HG03039 (cell line): ENCODE measurements around the gene RASSF3.
"Not testable (repeated sequence)": the region's sequence is repeated elsewhere in the genome, so short reads cannot be mapped to it uniquely, and the experiment has no call there.

Experiments
- ATAC-seq: cut with Tn5 transposase; IDR thresholded peaks from one replicate; pipeline ENCODE4 v1.9.1; 2021; ENCODE audit warnings: mild to moderate bottlenecking, moderate library complexity; ENCODE audit not compliant: unreplicated experiment

Gene RASSF3

DNA sequence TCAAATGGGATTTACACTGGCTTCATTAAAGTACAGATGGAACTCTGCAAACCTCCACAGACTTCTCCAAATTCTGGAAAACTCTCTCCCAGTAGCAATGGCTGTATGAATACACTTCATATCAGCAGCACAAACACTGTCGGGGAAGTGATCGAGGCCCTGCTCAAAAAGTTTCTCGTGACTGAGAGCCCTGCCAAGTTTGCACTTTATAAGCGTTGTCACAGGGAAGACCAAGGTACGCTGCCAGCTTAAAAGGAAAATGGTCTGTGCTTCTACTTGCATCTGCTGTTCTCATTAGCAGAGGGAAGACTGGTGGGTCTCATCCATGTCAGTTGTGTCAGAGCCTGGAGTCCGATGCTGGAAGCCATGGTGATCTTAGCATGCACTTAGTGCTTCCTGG, 77.9 kb downstream of the RASSF3 start:
- no peak for ATAC-seq

DNA sequence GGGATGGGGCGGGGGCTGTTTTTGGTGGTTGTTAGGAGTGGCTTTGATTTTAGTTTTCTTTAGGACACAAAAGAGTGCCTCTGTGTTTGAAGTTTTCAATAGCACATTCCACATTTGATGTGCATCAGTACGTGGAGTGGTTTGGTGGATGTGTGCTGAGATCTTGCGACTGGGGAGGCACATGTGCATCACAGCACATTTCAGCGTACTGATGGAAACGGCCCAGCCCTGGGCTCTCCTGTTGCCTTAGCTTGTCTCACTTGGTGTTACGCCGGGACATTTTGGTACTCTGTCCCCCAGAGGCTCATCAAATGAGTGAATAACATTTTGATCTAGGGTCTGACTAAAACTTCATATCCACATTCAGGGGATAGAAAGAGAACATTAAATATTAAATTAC, 78.4 kb downstream of the RASSF3 start:
- no peak for ATAC-seq

DNA sequence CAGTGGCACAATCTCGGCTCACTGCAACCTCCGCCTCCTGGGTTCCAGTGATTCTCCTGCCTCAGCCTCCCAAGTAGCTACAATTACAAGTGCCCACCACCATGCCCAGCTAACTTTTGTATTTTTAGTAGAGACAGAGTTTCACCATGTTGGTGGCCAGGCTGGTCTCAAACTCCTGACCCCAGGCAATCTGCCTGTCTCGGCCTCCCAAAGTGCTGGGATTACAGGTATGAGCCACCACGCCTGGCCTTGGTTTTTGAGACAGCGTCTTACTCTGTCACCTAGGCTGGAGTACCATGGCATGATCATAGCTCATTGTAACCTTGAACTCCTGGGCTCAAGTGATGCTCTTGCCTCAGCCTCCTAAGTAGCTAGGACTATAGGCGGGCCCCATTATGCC, 79.9 kb downstream of the RASSF3 start:
- not testable (repeated sequence) for ATAC-seq

DNA sequence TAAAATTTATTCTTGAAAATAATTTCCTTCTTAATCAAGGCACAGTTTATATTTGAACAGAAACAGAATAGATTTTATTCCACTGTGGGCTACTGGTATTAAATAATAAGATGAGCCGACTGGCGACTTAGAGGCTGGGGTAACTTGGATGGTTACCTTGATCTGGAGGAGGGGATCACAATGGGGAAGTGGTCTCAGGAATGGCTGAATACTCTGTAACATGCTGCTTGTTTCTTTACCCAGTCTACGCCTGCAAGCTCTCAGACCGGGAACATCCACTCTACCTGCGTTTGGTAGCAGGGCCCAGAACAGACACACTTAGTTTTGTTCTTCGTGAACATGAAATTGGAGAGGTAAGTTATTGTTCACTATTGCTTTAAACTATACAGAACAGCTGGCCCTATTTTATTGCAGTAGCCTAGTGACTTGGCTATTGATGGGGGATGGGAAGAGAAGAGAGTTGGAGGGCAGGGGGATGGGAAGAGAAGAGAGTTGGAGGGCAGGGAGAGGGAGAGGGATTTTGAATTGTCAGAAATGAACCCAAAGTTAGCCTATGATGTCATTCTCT, 81.0 kb downstream of the RASSF3 start:
- no peak for ATAC-seq

DNA sequence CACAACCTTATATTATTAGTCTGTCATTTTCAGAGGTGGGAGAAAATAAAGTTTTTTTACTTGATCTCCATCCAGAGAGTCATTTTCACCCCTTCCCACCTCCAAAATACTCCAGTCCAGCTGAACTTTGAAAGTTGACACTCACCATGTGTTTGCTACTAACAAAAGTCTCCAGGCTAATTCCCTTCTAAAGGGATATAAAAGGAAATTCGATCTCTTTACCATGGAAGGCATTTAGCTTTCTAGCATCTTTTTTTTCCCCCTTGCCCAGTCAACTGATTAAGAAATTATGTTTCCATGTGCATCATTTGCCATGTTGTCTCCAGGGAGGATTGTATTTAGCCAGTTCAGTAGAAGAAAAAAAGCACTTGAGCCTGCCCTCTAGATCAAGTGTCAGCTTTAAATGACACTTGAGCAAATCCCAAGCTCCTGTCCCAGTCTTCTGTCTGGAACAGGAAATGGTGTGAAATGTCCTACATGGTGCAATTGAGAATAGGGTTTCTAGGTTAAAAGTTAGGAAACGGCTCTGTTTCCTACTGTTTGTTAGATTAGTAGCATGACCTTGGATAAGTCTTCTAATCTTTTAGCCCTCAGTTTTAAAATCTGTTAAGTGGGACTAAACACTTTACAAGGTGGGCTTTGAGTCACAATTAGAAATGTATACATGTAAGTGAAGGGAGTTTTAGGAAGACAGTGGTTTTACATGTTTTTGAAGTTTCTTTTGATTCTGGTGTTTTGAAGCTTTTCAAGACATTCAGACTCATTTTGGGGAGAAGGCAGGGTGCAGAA, 81.7 kb downstream of the RASSF3 start:
- no peak for ATAC-seq

DNA sequence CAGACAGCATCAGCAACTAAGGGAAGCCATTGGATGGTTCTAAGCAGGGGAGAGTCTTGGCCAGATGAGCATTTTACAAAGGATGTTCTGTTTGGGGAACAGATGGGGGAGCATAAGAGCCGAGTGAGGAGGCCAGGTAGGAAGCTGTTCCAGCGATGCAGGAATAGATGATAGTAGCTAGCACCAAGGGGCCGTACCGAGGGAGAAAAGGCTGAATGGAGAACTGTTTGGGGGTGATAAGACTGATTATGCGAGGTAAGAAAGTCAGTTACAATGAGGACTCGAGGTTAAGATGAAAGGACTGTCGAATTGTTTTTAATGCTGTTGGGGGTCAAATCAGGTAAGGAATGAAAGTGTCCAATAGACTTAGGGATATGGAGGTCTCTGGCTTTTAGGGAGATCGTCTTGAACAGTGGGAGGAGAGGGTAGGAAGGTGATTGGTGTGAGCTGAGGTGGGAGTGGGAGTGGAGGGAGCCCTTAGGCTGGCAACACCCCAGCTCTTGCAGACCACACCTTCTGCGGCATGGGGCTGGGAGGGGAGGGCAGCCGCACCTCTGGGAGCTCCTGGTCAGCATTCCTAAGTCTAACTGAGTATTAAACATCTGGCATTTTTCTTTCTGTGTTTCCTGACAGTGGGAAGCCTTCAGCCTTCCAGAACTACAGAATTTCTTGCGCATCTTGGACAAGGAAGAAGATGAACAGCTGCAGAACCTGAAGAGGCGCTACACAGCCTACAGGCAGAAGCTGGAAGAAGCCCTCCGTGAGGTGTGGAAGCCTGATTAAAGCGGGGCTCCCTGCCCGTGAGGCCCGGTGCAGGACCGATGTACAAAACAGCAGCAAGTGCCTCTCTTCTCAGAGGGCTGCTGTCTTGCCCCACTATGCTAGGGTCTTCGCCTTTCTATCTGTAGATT, 84.1 kb downstream of the RASSF3 start:
- ATAC-seq, result no peak

DNA sequence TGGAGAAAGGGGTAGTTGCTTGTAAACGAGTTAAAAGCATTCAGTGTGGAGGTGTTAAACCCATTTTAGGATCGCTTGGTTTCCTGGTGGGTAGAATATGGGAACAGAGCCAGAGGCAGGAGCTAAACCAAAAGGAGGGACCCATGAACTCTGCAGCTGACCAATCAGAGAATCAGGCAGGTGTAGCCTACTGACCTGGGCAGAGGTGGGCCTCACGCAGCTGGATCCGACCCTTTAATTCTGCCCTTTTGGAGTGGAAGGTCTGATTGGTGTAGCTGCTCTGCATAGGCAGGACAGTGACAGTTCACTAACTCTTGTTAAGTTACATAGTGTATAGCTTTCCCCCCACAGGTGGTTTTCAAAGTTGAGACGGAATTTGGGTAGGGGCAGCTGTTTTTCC, 85.3 kb downstream of the RASSF3 start:
- ATAC-seq, result no peak

DNA sequence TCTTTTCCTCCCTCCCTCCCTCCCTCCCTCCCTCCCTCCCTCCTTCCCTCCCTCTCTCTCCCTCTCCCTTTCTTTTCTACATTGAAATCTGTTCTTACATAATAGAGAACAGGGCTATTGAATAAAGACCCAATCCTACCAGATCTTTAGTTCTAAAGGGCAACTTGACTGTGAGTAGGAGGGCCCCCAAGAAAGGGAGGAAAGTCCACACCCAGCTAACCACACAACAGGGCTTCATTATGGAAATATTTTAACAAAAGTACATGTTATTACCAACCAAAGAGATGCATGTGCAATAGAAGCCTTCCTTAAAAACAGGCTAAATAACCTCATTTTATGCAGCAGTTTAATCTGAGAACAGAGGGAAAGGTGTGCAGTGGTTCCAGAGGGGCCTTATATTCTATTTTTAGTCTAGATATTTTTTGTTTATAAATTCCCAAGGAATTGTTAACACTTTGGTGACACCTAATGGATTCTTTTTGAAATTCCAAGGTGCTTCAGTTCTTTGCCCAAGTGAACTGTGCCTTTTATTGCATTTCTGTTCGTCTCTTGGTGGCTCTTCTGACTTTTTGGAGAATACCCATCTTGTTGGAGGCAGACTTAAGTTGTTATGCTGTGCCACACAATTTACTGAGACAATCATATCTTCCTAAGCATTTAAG, 85.9 kb downstream of the RASSF3 start:
- ATAC-seq, result no peak

DNA sequence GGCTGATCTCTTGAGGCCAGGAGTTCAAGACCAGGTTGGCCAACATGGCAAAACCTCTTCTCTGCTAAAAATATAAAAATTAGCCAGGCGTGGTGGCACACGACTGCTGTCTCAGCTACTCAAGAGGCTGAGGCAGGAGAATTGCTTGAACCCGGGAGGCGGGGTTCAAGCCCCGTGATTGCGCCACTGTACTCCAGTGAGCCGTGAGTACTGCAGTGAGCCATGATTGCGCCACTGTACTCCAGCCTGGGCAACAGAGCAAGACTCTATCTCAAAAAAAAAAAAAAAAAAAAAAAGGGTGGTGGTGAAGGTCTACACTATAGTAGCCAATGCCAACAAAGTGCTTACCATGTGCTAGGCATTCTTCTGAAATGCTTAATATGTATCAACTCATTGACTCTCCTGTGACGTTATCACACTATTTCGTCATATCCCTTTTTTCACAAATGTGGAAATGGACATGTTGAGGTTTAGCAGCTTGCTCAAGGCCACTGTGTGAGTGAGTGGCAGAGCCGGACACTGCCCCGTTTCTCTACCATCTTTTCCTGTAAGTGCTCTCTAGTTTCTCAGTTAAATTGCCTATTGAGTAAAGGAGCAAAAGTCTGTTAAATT, 89.3 kb downstream of the RASSF3 start:
- ATAC-seq, result no peak

DNA sequence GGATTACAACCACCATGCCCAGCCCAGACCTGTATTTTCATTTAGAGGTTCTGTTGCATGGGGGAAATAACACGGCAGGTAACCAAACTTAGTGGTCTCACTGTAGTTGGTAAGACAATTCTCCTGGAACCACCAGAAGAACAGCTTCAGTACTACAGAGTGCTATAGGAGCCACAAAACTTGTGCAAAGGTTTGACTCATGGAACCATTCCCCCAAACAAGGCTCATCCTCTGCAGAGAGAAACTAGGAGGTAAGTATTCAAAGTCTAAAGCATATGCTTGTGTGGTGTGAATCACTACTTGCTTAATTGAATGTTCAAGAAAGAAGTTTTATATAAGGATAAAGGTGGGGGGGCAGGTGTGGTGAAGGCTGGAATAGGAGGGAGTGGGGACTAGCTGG, 90.2 kb downstream of the RASSF3 start:
- ATAC-seq, result no peak

DNA sequence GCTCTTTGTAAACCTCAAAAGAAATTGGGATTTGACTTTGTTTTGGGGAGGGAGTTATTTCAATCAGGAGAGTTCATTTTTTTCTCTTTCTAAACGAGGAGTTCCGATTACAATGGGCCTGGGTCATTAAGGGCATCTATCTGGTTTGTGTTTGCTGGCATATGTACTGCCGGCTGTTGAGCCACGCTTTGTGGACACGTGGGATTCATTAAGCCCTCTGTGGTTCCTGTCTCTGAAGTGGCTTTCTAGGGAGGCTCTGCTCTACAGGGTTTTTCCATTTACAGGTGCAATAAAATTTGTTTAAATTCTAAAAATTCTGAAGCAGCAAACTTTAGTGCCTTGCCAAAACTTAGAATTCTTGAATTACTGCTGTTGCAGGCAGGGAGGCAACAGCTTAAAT, 91.0 kb downstream of the RASSF3 start:
- ATAC-seq, result no peak

DNA sequence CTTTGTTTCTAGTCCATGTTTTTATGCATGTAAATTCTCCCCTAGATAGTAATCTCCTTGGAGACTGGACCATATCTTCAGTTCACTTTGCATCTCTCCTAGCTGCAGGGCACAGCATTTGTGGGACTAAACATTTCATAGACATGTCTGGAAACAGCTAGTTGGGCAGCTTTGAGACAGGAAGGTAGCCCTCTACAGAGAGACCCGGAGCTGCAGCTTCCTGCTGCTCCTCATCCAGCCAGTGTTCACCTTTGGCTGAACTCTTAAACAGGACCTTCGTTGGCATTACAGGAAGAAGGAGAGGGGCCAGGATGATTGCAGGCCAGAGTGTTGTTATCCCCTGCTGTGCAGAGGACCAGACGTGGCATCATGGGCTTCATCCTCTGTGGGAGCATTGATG, 96.0 kb downstream of the RASSF3 start:
- no peak for ATAC-seq

DNA sequence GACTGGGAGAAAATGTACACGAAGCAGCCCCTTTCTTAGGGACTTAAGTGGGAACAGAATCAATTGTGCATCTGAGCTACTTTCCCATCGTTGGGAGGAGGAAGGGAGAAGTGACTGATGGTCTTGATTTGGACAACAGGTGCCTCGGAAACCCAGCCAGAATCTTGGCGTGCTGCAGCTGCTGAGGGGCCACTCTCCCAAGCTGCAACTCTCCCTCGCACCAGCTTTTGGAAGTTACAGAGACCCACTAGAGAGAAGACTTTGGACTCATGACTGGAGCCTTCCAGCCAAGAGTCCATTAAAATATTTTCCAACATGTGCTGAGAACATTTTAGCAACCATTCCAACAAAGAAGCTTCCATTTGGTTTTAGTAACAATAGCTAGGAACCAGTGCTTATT, 96.6 kb downstream of the RASSF3 start:
- no peak for ATAC-seq

DNA sequence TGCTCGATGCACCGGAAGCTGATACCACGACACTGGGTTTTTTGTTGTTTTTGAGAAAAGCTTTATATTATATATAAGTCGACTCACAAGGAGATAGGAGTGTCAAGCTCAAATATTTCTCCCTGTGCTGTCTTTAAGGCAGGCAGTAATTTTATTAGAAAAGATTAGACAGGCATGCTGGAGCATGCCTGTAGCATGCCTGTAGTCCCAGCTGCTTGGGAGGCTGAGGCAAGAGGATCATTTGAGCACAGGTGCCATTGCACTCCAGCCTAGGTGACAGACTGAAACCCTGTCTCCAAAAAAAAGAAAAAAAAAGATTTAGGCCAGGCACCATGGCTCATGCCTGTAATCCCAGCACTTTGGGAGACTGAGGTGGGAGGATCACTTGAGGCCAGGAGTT, 97.1 kb downstream of the RASSF3 start:
- ATAC-seq, result no peak

DNA sequence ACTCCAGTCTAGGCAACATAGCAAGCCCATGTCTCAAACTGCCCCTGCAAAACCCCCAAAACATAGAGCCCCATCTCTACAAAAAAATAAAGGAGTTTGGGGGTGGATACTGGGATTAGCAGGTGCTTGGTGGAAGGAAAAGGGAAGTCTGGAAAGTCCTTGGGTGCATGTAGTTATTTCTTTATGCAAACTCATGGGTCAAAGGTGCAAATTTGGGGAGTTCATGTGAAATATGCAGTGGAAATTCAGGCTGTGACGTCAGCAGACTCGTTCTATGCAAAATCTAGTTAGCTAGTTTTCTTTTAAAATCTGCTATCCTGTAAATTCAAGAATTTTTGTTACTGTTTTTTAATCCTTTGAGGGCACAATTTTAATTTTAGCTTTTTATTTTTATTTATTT, 97.6 kb downstream of the RASSF3 start:
- ATAC-seq, result no peak

DNA sequence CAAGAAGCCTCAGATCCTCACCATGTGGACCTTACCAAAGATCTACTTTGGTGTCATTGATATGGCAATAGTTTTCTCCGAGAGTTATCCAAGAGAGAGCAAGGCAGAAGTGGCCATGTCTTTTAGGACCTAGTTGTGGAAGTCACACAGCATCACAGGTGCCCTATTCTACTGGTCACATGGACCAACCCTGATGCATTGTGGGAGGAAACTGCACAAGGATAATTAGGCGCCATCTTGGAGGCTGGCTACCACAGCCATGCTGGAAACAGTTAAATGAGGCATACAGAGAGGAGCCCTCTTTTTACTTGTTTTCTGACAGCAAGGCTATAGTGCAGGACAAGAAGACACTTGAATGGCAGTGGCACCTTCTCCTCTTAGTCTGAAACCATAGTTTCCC, 99.1 kb downstream of the RASSF3 start:
- ATAC-seq, result no peak

DNA sequence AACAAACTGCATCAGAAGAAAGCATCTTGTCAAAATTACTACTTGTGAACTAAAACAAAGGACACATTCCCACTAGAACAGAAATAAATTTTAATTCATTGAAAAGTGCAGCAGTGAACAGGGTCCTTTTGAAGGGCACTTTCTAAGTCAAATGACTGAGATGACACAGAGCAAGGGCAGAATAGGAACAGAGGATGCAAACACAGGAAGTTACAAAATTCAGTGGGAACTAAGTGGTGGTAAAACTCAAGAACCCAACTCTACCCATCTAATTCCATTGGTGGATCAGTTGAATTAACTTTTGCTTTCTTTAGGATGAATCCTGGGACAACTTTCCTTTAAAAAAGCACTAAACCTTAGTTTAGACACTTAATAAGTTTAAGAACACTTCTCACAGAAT, 103.1 kb downstream of the RASSF3 start:
- ATAC-seq, result no peak

DNA sequence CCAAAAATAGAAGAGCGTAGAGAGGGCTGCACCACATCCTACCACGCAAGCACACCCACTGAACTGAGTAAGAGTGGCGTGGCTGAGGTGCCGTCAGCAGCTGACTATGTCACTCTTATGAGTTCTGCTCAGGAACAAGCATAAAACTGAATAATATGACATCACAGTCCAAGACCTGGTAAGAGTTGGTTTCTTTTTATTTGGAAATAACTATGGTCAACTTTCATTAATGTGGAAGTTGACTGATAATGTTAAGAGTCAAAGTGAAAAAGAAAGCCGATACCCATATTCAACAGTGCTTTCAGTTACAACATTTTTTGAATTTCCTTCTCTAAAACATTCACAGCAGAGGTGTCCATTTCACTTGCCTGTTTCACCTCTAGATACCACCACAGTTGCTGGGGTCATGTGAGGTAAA, 104.3 kb downstream of the RASSF3 start:
- peak; percentile 51 for ATAC-seq

DNA sequence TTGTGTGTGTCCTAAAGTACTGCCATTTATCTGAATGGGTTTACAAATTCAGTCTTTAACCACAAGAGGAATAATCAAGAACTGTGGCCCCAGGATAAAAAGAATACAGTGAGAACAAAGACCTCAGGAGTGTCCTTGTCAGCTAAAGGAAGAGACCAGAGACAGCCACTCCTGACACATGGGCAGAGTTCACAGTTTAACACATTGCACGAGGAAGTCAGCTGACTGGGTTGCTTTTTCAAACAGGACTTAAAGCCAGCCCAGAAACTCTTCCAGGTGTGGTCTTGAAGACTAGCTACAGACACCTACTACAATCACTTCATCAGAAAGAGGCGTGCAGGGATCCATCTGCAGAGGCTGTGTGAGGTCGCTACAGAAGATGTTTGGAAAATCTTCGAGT, 106.1 kb downstream of the RASSF3 start:
- no peak for ATAC-seq

DNA sequence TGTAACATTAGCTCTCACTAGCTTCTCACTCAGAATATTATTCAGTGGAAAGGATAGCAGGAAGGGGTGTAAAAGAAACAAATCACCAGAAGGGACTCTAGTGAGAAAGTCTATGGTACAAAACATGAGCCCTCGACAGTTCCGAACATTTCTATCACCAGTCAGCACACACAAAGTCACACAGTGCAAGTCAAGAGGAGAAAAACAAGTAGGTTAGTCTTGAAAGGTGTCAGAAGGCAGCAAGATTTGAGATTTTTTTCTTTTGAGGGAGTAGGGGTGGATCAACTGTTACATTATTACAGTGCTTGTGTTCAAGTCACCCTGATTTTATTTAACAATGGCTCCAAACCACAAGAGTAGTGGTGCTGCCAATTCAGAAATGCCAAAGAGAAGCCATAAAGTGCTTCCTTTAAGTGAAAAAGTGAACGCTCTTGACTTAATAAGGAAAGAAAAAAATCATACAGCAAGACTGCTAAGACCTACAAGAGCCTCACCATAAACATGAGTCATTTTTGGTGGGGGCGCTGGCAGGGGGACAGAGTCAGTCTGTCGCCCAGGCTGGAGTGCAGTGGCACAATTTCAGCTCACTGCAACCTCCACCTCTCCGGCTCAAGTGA, 106.7 kb downstream of the RASSF3 start:
- ATAC-seq, result no peak
